HUES6 (cell line): ENCODE data around the gene FPR1.

Experiments used
- H3K27ac ChIP-seq: 2 replicates; pipeline ENCODE4 v1.7.0; 2013; ENCODE audit warnings: low read depth, mild to moderate bottlenecking, low read length, inconsistent platforms
- H3K27me3 ChIP-seq: 2 replicates; pipeline ENCODE4 v1.6.1; 2013; ENCODE audit warnings: low read length; ENCODE audit not compliant: control insufficient read depth, insufficient read depth
- H3K36me3 ChIP-seq: 2 replicates; pipeline ENCODE4 v1.6.1; 2013; ENCODE audit warnings: low read length; ENCODE audit not compliant: control insufficient read depth, insufficient read depth
- H3K4me1 ChIP-seq: 2 replicates; pipeline ENCODE4 v1.6.1; 2013; ENCODE audit warnings: low read length; ENCODE audit not compliant: control insufficient read depth, insufficient read depth
- H3K4me3 ChIP-seq: 2 replicates; pipeline ENCODE4 v1.5.1; 2013; ENCODE audit warnings: low read depth, low read length
- H3K9ac ChIP-seq: one replicate; pipeline ENCODE4 v1.6.1; 2013; ENCODE audit warnings: mild to moderate bottlenecking, low read length
- H3K9me3 ChIP-seq: 2 replicates; pipeline ENCODE4 v1.6.1; 2013; ENCODE audit warnings: low read depth, low read length; ENCODE audit not compliant: control insufficient read depth, insufficient read depth

FPR1 gene

DNA sequence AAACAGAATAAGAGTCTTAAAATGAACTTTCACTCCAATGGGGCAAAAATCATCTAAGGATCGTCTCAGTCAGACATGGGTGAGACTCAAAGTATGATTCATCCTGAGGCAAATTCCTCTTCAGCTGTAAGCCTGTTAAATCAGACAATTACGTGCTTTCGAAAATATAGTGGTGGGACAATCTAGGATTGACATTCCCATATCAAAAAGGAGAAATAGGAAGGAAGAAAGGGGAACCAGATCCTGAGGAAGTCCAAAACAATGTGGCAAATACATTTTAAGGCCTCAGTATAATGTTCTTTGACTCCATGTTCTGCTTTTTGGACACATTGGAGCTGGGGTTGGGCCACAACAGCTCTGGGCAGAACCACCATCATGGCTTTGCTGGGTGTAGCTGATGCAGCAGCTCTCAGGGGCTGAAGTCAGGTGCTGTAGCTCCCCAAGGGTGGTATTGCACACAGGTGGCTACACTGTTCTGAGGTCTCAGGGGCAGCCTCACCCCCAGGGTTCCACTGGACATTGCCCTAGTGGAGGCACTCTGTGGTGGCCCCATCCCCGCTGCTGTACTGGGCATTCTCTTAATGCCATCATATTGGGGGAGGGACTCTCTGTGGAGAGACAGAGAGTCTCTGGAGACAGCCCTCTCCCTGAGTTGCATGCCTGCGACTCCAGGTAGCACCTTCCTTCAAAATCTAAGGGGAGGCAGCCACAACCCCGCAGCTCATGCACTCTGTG, 37.5 kb upstream of the FPR1 start:
- Histone ChIP-seq H3K4me3 (no peak overlapping the region), H3K9me3 (peaks cover 9% of the 10 kb centered on the region; the same call in 1 of the 2 replicates)

GRCh38 chr19:51788029-51788428, 36.4 kb upstream of the FPR1 start:
- no peaks in the 10 kb centered on the region for H3K4me1 ChIP-seq
- peaks cover 7% of the 10 kb centered on the region; the same call in 1 of the 2 replicates for H3K9me3 ChIP-seq
- H3K36me3 ChIP-seq: no peaks in the 10 kb centered on the region

More for the DNA sequence above, 37.5 kb upstream of the FPR1 start:
- H3K4me1 ChIP-seq: no peaks in the 10 kb centered on the region
- no peaks in the 10 kb centered on the region for H3K27me3 ChIP-seq
- no peak overlapping the region for H3K9ac ChIP-seq
- H3K27ac ChIP-seq: no peak overlapping the region
- no peaks in the 10 kb centered on the region for H3K36me3 ChIP-seq

GRCh38 chr19:51786646-51787494, 35.2 kb upstream of the FPR1 start:
- Histone ChIP-seq H3K36me3 (no peaks in the 10 kb centered on the region), H3K9me3 (peaks cover 5% of the 10 kb centered on the region; the same call in 1 of the 2 replicates), H3K27me3 (0 out of 2 replicates have a peak, but pooled peaks cover 3% of the 10 kb centered on the region), H3K9ac (no peak overlapping the region), H3K4me1 (no peaks in the 10 kb centered on the region), H3K27ac (no peak overlapping the region), H3K4me3 (no peak overlapping the region)

More at GRCh38 chr19:51788029-51788428, 36.4 kb upstream of the FPR1 start:
- Histone ChIP-seq H3K9ac (no peak overlapping the region), H3K27ac (no peak overlapping the region), H3K27me3 (no peaks in the 10 kb centered on the region), H3K4me3 (no peak overlapping the region)

DNA sequence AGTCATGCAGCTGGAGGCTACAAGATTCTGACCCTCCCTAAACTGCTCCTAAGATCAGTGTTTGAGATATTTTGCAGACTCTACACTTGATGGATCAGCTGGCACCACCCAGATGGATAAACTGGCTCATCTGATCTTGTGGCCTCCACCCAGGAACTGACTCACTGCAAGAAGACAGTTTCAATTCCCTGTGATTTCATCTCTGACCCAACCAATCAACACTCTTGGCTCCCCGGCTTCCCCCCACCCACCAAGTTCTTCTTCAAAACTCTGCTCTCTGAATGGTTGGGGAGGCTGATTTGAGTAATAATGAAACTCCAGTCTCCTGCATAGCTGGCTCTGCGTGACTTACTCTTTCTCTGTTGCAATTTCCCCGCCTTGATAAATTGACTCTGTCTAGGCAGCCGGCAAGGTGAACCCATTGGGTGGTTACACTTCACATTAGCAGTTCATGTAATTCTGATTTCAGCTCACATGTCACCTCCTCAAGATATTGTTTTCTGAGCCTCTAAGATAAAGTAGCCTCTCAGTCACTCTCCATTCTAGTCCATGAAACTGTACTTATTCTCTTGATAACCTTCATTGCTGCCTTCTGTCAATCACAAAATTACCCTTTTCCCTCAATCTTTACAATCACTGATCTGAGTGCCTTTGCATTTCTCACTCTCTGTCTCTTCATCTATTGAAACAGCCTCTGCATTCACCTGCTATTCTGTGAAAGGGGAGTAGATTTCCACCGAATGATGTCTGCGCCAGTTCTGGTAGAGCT, 33.4 kb upstream of the FPR1 start:
- H3K4me1 ChIP-seq: no peaks in the 10 kb centered on the region
- no peak overlapping the region for H3K27ac ChIP-seq
- peaks cover 17% of the 10 kb centered on the region for H3K27me3 ChIP-seq
- no peak overlapping the region for H3K9ac ChIP-seq
- H3K36me3 ChIP-seq: no peaks in the 10 kb centered on the region
- H3K9me3 ChIP-seq: peaks cover 5% of the 10 kb centered on the region; the same call in 1 of the 2 replicates
- H3K4me3 ChIP-seq: no peak overlapping the region

DNA sequence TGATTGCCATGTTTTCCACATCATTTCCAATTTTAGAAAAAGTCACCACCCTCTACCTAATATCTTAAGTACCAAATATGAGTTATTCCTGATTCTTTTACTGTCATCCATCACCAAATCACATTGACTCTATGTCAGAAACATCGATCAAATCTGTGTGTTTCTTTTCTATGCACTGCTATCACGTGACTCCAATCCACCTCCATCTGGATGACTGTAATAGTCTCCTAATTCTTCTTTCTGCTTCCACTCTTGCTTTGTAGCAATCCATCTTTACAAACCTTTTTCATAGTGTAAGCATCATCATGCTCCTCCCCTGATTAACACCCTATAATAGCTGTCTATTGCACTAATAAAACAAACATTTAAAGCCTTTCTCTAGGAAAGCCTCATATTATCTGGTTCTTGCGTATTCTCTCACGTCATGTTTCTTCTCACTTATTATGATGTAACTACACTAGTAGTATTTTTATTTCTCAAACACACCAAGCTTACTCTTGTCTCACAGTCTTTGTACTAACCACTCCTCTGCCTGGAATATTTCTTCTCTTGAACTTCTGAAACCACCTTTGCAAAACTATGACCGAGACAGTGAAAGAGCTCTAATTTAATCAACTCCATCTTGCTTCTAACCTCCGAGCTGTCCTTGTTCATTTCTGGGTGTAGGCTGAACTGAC, 32.6 kb upstream of the FPR1 start:
- Histone ChIP-seq H3K27me3 (peaks cover 26% of the 10 kb centered on the region), H3K4me3 (no peak overlapping the region), H3K9me3 (peaks cover 3% of the 10 kb centered on the region; the same call in 1 of the 2 replicates), H3K4me1 (no peaks in the 10 kb centered on the region), H3K27ac (no peak overlapping the region), H3K9ac (no peak overlapping the region), H3K36me3 (no peaks in the 10 kb centered on the region)

GRCh38 chr19:51783372-51783771, 31.7 kb upstream of the FPR1 start:
- Histone ChIP-seq H3K27me3 (peaks cover 30% of the 10 kb centered on the region), H3K4me1 (no peaks in the 10 kb centered on the region), H3K27ac (no peak overlapping the region), H3K9ac (no peak overlapping the region), H3K9me3 (no peaks in the 10 kb centered on the region), H3K36me3 (no peaks in the 10 kb centered on the region), H3K4me3 (no peak overlapping the region)

- Histone ChIP-seq H3K27me3 (peaks cover 30% of the 10 kb centered on the region), H3K4me3 (no peak overlapping the region), H3K4me1 (no peaks in the 10 kb centered on the region), H3K27ac (no peak overlapping the region), H3K9ac (no peak overlapping the region), H3K36me3 (no peaks in the 10 kb centered on the region), H3K9me3 (no peaks in the 10 kb centered on the region)
These were observed 30.3 kb upstream of the FPR1 start for GRCh38 chr19:51781999-51782398.

- no peaks in the 10 kb centered on the region for H3K9me3 ChIP-seq
- no peaks in the 10 kb centered on the region for H3K4me1 ChIP-seq
- peaks cover 30% of the 10 kb centered on the region for H3K27me3 ChIP-seq
- H3K27ac ChIP-seq: no peak overlapping the region
- H3K4me3 ChIP-seq: no peak overlapping the region
- no peak overlapping the region for H3K9ac ChIP-seq
- no peaks in the 10 kb centered on the region for H3K36me3 ChIP-seq
These were observed 28.6 kb upstream of the FPR1 start for GRCh38 chr19:51780270-51780669.

GRCh38 chr19:51779703-51780102, 28.0 kb upstream of the FPR1 start:
- Histone ChIP-seq H3K4me3 (no peak overlapping the region), H3K4me1 (no peaks in the 10 kb centered on the region), H3K27ac (no peak overlapping the region), H3K9me3 (no peaks in the 10 kb centered on the region), H3K36me3 (no peaks in the 10 kb centered on the region), H3K27me3 (peaks cover 30% of the 10 kb centered on the region), H3K9ac (no peak overlapping the region)

DNA sequence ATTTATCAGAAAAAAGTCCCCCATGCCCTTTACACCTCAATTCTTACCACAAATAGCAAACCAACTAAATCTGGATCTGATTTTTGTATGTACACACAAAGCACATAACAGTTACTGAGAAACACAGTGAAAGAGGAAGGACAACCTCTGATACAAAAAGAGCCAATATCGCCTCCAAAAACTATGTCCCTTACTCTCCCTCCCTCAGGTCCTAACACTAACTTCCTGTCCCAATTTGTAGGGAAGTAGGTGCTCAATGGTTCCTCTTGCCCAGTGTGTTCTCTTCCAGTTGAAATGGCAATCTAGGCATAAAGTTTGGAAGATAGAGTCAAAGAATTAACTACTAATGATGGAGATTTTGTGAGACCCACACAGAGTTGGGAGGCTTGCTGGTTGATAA, 27.5 kb upstream of the FPR1 start:
- no peak overlapping the region for H3K4me3 ChIP-seq
- H3K4me1 ChIP-seq: no peaks in the 10 kb centered on the region
- no peak overlapping the region for H3K27ac ChIP-seq
- H3K36me3 ChIP-seq: no peaks in the 10 kb centered on the region
- peaks cover 30% of the 10 kb centered on the region for H3K27me3 ChIP-seq
- no peak overlapping the region for H3K9ac ChIP-seq
- no peaks in the 10 kb centered on the region for H3K9me3 ChIP-seq
